Measurements from ENCODE around the gene FOXP4.

Gene FOXP4

GRCh38 chr6:41545703-41546474 is at the start of gene FOXP4:
Gene FOXP4 (plus strand): TSS chr6:41546381. CDS start chr6:41565761, 19,380 bp downstream.
- peak; percentile 77 to 86 for DNase-seq

- no peak for DNase-seq
Measured at GRCh38 chr6:41497573-41497972, 48.6 kb upstream of the FOXP4 start.

- DNase-seq, result no peak
Measured at GRCh38 chr6:41497994-41498393, 48.2 kb upstream of the FOXP4 start.

- no peak for DNase-seq
Measured at GRCh38 chr6:41498968-41499599, 47.1 kb upstream of the FOXP4 start.

DNA sequence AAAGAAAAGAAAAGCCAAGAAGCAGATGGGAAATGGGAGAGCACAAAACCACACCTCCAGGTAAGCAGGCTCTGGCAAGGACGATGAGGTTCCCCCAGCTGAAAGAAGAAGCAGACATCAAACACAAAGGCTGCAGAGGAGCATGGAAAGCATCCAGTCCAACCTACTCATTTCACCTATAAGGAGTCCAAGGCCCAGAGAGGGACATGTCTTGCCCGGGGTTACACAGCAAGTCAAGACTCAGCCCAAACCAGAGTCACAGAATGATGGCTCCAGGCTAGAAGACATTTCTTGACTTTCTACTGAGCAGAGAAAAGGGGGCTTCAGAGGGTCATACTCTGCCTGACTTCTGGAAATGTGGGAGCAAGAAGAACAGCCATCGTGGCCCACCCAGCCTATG is 45.6 kb upstream of the FOXP4 start:
- no peak for DNase-seq

- DNase-seq, result no peak
Measured at GRCh38 chr6:41502566-41502916, 43.6 kb upstream of the FOXP4 start.

- DNase-seq, result no peak
Measured at GRCh38 chr6:41502917-41503671, 43.1 kb upstream of the FOXP4 start.

DNA sequence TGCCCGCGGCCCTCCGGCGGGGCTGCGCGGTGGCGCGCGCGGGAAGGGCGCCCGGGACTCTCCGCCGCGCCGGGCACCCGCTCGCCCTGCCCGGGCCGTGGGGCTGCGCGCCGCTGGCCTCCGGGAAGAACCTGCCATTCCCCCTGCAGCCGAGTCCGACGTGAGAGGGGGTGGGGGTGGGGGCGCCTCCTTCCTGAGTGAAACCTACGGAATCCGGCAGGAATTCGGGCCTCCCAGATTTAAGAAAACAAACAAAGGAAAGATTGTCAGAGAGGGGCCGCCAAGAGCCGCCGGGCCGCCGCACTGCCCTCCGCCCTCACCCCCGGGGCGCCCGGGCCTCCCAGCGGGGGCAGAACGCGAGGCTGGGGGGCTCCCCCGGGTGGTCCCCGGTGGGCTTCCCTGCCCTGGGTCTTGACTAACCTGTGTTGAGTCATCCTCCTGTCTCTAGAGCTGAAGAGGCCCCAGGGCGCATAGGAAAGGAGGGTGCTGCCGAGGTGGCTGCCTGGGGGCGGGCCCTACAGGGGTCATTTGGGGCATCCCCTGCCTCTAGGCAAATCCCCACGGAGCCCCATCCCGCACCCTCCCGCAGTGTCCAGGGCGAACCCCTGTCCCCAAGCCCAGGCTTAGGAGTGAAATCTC is 42.2 kb upstream of the FOXP4 start:
- no peak for DNase-seq

GRCh38 chr6:41504466-41505121 is 41.6 kb upstream of the FOXP4 start:
- no peak for DNase-seq

GRCh38 chr6:41505122-41506049 is 40.8 kb upstream of the FOXP4 start:
- DNase-seq, result peak in 1 of 2 experiments; percentile 16

- DNase-seq, result no peak
Measured at GRCh38 chr6:41508479-41508878, 37.7 kb upstream of the FOXP4 start.

DNA sequence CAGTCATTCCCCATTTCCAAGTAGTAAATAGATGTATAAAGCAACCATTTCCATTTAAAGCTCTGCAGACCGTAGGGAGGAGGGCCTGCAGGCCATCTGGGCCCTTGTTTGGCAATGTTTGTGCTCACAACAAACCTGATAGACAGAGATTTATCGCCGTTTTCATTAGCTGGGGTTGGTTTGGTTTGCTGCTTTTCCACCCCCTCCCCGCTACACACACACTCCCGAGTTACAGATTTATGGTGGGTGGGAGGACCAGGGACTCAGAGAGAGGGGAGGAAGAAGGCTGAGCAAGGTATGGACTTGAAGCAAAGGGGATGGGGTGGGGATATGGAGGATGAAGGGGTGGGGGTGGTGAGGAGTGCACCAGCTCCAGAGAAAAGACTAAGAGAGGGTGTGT is 36.6 kb upstream of the FOXP4 start:
- no peak for DNase-seq

DNA sequence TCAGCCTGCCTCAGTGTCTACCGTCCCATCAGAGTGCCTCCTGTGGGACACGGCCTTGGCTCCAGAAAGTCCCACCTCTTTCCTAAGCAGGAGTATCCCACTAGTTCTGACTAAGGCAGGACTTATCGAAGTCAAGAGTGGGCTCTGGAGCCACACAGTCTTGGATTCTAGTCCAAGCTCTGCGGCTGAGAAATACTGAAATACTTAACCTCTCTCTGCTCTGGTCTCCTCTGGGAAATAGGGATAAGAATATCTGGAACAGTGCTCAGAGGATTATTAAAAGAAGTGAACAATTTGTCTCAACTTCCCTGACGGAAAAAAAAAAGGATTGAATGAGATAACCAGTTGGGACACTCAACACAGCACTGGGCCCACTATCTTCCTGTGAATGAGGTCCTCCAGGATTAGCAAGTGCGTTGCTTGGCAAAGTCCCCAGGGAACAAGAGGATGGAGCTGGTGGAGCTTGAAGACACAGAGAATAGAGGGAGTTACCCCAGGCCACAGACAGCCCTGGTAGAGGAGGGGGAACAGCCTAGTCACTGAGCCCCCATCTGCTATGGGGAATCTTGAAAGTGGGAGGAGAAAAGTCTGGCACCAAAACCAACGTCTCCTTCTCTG is 34.6 kb upstream of the FOXP4 start:
- no peak for DNase-seq

DNA sequence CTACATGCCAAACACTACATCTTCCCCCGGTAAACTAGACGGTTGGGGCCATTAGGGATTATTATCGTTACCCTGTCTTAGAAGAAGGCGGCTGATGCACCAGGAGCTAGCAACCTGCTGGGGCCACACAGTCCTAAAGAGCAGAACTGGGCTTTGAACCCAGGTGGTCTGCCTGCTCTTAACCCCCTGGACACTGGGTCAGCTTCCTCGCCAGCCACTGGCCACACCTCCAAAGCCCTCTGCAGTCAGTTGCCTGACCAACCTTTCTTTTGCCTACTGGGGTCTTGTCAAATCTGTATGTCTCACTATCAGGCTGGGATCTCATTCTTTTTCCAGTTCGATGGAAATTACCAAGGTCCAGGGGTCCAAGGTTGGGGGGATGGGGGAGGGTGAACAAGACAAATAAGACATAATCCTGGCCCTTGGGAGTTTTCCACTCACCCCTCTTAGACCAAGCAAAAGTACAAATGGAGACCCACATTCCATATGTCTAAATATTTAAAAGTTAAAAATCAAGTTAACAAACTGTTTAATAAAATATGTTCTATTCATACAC is 34.0 kb upstream of the FOXP4 start:
- no peak for DNase-seq

DNA sequence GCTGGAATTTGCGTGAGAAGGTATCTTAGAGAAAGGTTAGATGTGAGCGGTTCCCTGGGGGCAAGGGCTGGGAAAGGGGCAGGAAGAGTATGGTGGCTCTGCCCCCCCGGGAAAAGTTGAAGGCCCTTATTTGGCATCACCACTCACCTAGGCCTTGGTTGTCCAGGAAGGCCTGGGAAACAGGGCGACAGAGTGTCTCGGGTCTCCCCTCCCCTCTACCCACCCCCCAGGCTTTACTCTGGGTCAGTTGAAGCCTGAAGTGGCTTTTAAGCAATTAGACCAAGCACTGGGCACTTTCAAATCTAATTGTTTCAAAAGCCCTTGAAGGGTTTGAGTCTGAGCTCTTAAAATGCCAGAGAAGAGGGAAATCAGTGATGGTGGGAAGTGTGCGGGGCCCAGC is 30.2 kb upstream of the FOXP4 start:
- no peak for DNase-seq

GRCh38 chr6:41518118-41518517 is 28.1 kb upstream of the FOXP4 start:
- no peak for DNase-seq

- no peak for DNase-seq
Measured at GRCh38 chr6:41519305-41519744, 26.9 kb upstream of the FOXP4 start.

GRCh38 chr6:41519745-41520699 is 26.2 kb upstream of the FOXP4 start:
- DNase-seq, result no peak

DNA sequence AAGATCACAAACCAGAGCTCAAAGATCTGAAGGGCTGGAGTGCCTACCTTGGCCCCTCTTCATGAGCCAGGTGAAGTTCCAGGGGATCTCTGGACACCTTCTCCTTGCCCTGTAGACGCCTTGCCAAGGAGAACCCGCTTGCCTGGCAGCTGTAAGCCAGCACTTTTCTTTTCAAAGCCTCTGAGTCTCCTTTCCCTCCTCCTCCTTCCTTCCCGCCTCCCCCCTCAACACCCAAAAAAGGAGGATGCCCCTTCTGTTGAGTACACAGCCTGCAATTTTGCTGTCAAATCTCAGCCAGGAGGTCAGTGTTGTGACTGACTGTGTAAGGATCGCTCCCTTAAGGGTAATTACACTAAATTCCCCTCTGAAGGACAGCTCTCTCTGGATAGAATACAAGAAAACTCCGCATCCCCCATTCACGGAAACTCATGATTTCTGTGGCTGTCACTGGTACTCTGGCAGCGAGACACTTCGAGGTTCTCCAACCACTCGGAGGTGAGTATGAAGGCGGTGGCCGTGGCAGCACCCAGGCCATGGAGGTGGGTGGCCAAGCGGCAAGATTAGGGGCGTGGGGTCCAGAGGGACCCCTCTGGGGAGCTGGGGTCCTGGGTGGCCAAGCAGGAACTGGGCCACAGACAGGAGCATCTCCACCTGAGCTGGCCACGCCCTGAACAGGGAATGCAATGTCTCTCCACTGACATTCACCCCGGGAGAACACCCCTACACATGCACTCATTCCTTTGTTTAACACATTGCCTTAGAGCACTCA is 23.2 kb upstream of the FOXP4 start:
- no peak for DNase-seq
